ENCODE data around the gene NCCRP1.

GRCh38 chr19:39154629-39155100 lies 42.1 kb upstream of the NCCRP1 start:
- TF ChIP-seq JUND (IDR thresholded peaks at IDR 0.05; ENCODE audit: low read depth, low read length) (no peak), NFXL1 (IDR thresholded peaks at IDR 0.05; ENCODE audit: borderline replicate concordance) (no peak), FOS (IDR thresholded peaks at IDR 0.05; ENCODE audit: borderline replicate concordance, extremely low read depth, insufficient read length) (no peak), EZH2 (IDR thresholded peaks at IDR 0.05; ENCODE audit: borderline replicate concordance, control insufficient read depth, low read depth, low read length) (no peak), EGR1 (IDR thresholded peaks at IDR 0.05; ENCODE audit: borderline replicate concordance in 1 of 2, low read depth in 2 of 2, low read length in 2 of 2) (no peak), MTA3 (IDR thresholded peaks at IDR 0.05; ENCODE audit: borderline replicate concordance, low read length) (no peak), RCOR1 (conservative IDR thresholded peaks at IDR 0.05; ENCODE audit: low read depth, low read length) (no peak), POLR2A (IDR thresholded peaks at IDR 0.05; ENCODE audit: low read depth, low read length) (no peak)
- TF ChIP-seq, protein P1, sequence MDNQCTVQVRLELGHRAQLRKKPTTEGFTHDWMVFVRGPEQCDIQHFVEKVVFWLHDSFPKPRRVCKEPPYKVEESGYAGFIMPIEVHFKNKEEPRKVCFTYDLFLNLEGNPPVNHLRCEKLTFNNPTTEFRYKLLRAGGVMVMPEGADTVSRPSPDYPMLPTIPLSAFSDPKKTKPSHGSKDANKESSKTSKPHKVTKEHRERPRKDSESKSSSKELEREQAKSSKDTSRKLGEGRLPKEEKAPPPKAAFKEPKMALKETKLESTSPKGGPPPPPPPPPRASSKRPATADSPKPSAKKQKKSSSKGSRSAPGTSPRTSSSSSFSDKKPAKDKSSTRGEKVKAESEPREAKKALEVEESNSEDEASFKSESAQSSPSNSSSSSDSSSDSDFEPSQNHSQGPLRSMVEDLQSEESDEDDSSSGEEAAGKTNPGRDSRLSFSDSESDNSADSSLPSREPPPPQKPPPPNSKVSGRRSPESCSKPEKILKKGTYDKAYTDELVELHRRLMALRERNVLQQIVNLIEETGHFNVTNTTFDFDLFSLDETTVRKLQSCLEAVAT (IDR thresholded peaks at IDR 0.05) = no peak

Data from GM12878 (cell line).